K562 (cell line): ENCODE results near the gene EPS8. TPM values are rescaled to one million over a fixed set of nuclear protein-coding genes. Genes with fewer than 3 reads are reported as not detected.

Experiments
- ATAC-seq: fragments of 200-7000 bp; cut with Tn5 transposase; 3 replicates; pipeline ENCODE4 v1.9.1; 2020; ENCODE audit warnings: moderate library complexity
- BruUV-seq: library from RNA; stranded (reverse); fragments of 400-500 nt; replicated peaks from 2 replicates; lab custom pipeline; 2021; lab: Mats Ljungman, UMichigan
- CTCF ChIA-PET: fragments of 300-600 bp; formaldehyde crosslinking; extraction: SDS; loops from one replicate; lab custom pipeline; 2021; ENCODE audit warnings: low intra/inter-chr PET ratio; lab: Yijun Ruan, JAX
- POLR2A ChIA-PET: fragments of 300-600, 350-650 bp; sonication (Branson Sonifier 250); formaldehyde crosslinking; extraction: SDS; loops from one replicate; lab custom pipeline; 2021; ENCODE audit warnings: antibody characterized with exemption, inconsistent platforms; lab: Yijun Ruan, JAX
- DNase-seq, 4 experiments: peaks; one replicate each; pipeline versions ENCODE4 v3.0.0 to v3.0.0-alpha.2; 2011 to 2018; ENCODE audit warnings: low spot score in 3 of 4, mixed read lengths in 3 of 4; ENCODE audit errors: extremely low read depth in 1 of 4
- FAIRE-seq: peaks from 2 replicates; lab custom pipeline; 2011; peaks lifted over from hg19 to GRCh38; lab: Jason Lieb, UNC
- H2AFZ ChIP-seq: 2 replicates; pipeline ENCODE4 v1.6.0; 2011; ENCODE audit warnings: low read depth, low read length, control low read depth, inconsistent platforms
- H3K27ac ChIP-seq: fragments of 200-600 bp; 3 replicates; pipeline ENCODE4 v1.8.0; 2011; ENCODE audit warnings: low read depth, mild to moderate bottlenecking, control low read depth, inconsistent platforms, low read length, moderate library complexity, mixed read lengths; ENCODE audit errors: extremely low read depth
- H3K27me3 ChIP-seq, 2 experiments: fragments of 300-600 bp in 1 of 2; 2 replicates in 1 of 2; 3 replicates in 1 of 2; pipeline versions ENCODE4 v1.6.0 to v1.8.0; 2011; ENCODE audit warnings: inconsistent platforms in 2 of 2, low read length in 2 of 2, mild to moderate bottlenecking in 1 of 2, mixed read lengths in 1 of 2, moderate library complexity in 1 of 2; ENCODE audit not compliant: control insufficient read depth in 2 of 2, insufficient read depth in 2 of 2
- H3K36me3 ChIP-seq: fragments of 300-600 bp; 3 replicates; pipeline ENCODE4 v1.8.0; 2011; ENCODE audit warnings: mild to moderate bottlenecking, low read length, inconsistent platforms; ENCODE audit not compliant: control insufficient read depth, insufficient read depth
- H3K4me1 ChIP-seq, 2 experiments: fragments of 200-600 bp in 1 of 2; replicated peaks in 1 of 2; 2 replicates in 1 of 2; 3 replicates in 1 of 2; pipeline versions ENCODE4 v1.5.1 to v1.8.0; 2011; ENCODE audit warnings: inconsistent platforms in 2 of 2, low read length in 2 of 2, mild to moderate bottlenecking in 1 of 2, mixed read lengths in 1 of 2, moderate library complexity in 1 of 2; ENCODE audit not compliant: control insufficient read depth in 2 of 2, insufficient read depth in 2 of 2
- H3K4me2 ChIP-seq: 2 replicates; pipeline ENCODE4 v1.6.1; 2011; ENCODE audit warnings: low read length, control low read depth, inconsistent platforms, mixed read lengths; ENCODE audit not compliant: insufficient read depth
- H3K4me3 ChIP-seq: fragments of 200-600 bp; sonication (generic), shearing (Covaris generic); 2 replicates; pipeline ENCODE4 v1.5.1; 2016; ENCODE audit warnings: control low read depth, inconsistent platforms
- H3K79me2 ChIP-seq: fragments of 200-600 bp; 3 replicates; pipeline ENCODE4 v1.8.0; 2011; ENCODE audit warnings: low read length, inconsistent platforms; ENCODE audit not compliant: control insufficient read depth, insufficient read depth
- H3K9ac ChIP-seq, 2 experiments: 2 replicates each; pipeline versions ENCODE4 v1.6.0 to v1.6.1; 2011; ENCODE audit warnings: low read depth in 2 of 2, low read length in 2 of 2, control low read depth in 1 of 2, inconsistent platforms in 1 of 2, mild to moderate bottlenecking in 1 of 2, mixed read lengths in 1 of 2; ENCODE audit not compliant: insufficient read depth in 1 of 2
- H3K9me1 ChIP-seq: one replicate; pipeline ENCODE4 v1.6.0; 2011; ENCODE audit warnings: inconsistent platforms, mild to moderate bottlenecking, low read length, moderate library complexity; ENCODE audit not compliant: control insufficient read depth, insufficient read depth
- H3K9me3 ChIP-seq: replicated peaks from 2 replicates; pipeline ENCODE4 v1.5.1; 2011; ENCODE audit warnings: low read depth, low read length, inconsistent platforms; ENCODE audit not compliant: control insufficient read depth, insufficient read depth
- H4K20me1 ChIP-seq: replicated peaks from 2 replicates; pipeline ENCODE4 v1.6.1; 2011; ENCODE audit warnings: low read length, inconsistent platforms, mixed read lengths; ENCODE audit not compliant: control insufficient read depth, insufficient read depth
- BDP1 ChIP-seq: IDR thresholded peaks from 3 replicates; pipeline ENCODE4 v1.6.1; 2011; ENCODE audit not compliant: insufficient read length, insufficient read depth
- CHD2 ChIP-seq: IDR thresholded peaks from 2 replicates; pipeline ENCODE4 v1.6.1; 2011; ENCODE audit warnings: low read depth, low read length
- DMBX1 ChIP-seq: fragments of 250-450 bp; sonication (Bioruptor Pico); IDR thresholded peaks from 2 replicates; pipeline ENCODE4 v1.8.0; 2022; ENCODE audit warnings: inconsistent platforms, mild to moderate bottlenecking, moderate library complexity, borderline replicate concordance
- FOS ChIP-seq: IDR thresholded peaks from 3 replicates; pipeline ENCODE4 v1.6.1; 2011; ENCODE audit not compliant: insufficient read length; ENCODE audit errors: extremely low read depth
- FOXK1 ChIP-seq: sonication (generic); formaldehyde crosslinking; IDR thresholded peaks from 2 replicates; pipeline ENCODE4 v1.8.0; 2022; ENCODE audit warnings: missing genetic modification reagents, mild to moderate bottlenecking, borderline replicate concordance
- GMEB1 ChIP-seq: fragments of 250-450 bp; sonication (Bioruptor Pico); IDR thresholded peaks from 2 replicates; pipeline ENCODE4 v1.4.0; 2020; ENCODE audit warnings: mild to moderate bottlenecking
- GTF2A2 ChIP-seq: IDR thresholded peaks from 2 replicates; pipeline ENCODE4 v1.6.1; 2016; ENCODE audit warnings: mild to moderate bottlenecking, missing genetic modification characterization, missing compliant biosample characterization
- MTA1 ChIP-seq: fragments of 450-650 bp; IDR thresholded peaks from 2 replicates; pipeline ENCODE4 v1.6.1; 2017; ENCODE audit warnings: borderline replicate concordance
- NCOA1 ChIP-seq: fragments of 450-650 bp; IDR thresholded peaks from 2 replicates; pipeline ENCODE4 v1.6.1; 2016; ENCODE audit warnings: low read depth
- NR2C1 ChIP-seq, 2 experiments: fragments of 450-650 bp; IDR thresholded peaks; 2 replicates each; pipeline ENCODE4 v1.6.1; 2017; ENCODE audit warnings: mild to moderate bottlenecking in 2 of 2, antibody characterized with exemption in 1 of 2, inconsistent platforms in 1 of 2, missing compliant biosample characterization in 1 of 2, missing genetic modification characterization in 1 of 2
- TRIM28 ChIP-seq: fragments of 450-650 bp; IDR thresholded peaks from 2 replicates; pipeline ENCODE4 v1.6.1; 2017
- ZEB2 ChIP-seq: fragments of 450-650 bp; IDR thresholded peaks from 2 replicates; pipeline ENCODE4 v1.6.1; 2016
- ZFP91 ChIP-seq: sonication (generic); formaldehyde crosslinking; IDR thresholded peaks from 2 replicates; pipeline ENCODE4 v1.8.0; 2022; ENCODE audit warnings: mild to moderate bottlenecking, missing genetic modification reagents
- ZNF134 ChIP-seq: fragments of 250-450 bp; sonication (Bioruptor Pico); conservative IDR thresholded peaks from 2 replicates; pipeline ENCODE4 v1.4.0; 2020
- ZNF324 ChIP-seq: fragments of 250-450 bp; sonication (Bioruptor Pico); IDR thresholded peaks from 2 replicates; pipeline ENCODE4 v1.4.0; 2020; ENCODE audit warnings: mild to moderate bottlenecking
- ZNF57 ChIP-seq: fragments of 450-650 bp; formaldehyde crosslinking; IDR thresholded peaks from 2 replicates; pipeline ENCODE4 v1.4.0; 2020; ENCODE audit warnings: mild to moderate bottlenecking, moderate library complexity
- WGBS: fragments of 100-300 bp; shearing (Covaris generic); methylation state at CpG from one replicate; pipeline ENCODE4 v1.1.6; 2016; ENCODE audit warnings: low coverage, mixed read lengths; ENCODE audit not compliant: insufficient coverage; ENCODE audit errors: missing lambda C conversion rate; 5-methylcytosine and 5-hydroxymethylcytosine counted together
- in situ Hi-C: fragments of 300-500 bp; cut with MboI; formaldehyde crosslinking; loops from 4 replicates; pipeline ENCODE4 v1.15.0; 2018; ENCODE audit warnings: inconsistent platforms, mixed read lengths
- intact Hi-C: fragments of 100-400 bp; cut with micrococcal nuclease; formaldehyde crosslinking; loops from 2 replicates; pipeline ENCODE4 v1.14.2; 2022
- polyA plus RNA-seq, 8 experiments: library from polyadenylated mRNA; depleted of rRNA in 4 of 8; stranded (reverse) in 5 of 8; unstranded in 3 of 8; fragments of >200 nt; fragmentation: Nextera tagmentation in 2 of 8; fragmentation: Illumina TruSeq in 1 of 8; extraction: Ambion mirVana in 2 of 8; extraction: Trizol in 1 of 8; gene quantifications; 2 replicates each; pipeline versions ENCODE4 v1.2.1 to v1.2.3, GENCODE V29; 2011 to 2014; ENCODE audit warnings: inconsistent platforms in 1 of 8, missing spikeins in 1 of 8
- total RNA-seq, 7 experiments: library from RNA; depleted of rRNA in 6 of 7; stranded (reverse); fragments of >200 nt in 6 of 7; fragmentation: Illumina TruSeq in 2 of 7; extraction: Trizol in 2 of 7; gene quantifications; 2 replicates each; pipeline versions ENCODE4 v1.2.1 to v1.2.3, GENCODE V29; 2011 to 2021; ENCODE audit warnings: low replicate concordance in 1 of 7
- TF ChIP-seq, protein P1 (sequence below): fragments of 450-650 bp; formaldehyde crosslinking; IDR thresholded peaks from 2 replicates; pipeline ENCODE4 v1.4.0; 2022; ENCODE audit warnings: mild to moderate bottlenecking, moderate library complexity

The EPS8 gene
- total and polyA plus RNA-seq, 9 of the 15 experiments (the other 6 are each of a cell fraction or from before 2014, with no cell fraction given), result 0.10 to 1.9 (median 0.33) TPM

GRCh38 chr12:15625075-15625474, 164.1 kb downstream of the EPS8 start:
- POLR2A ChIA-PET, result no interaction called here
- no peak overlapping the region for H3K27ac ChIP-seq
- in situ Hi-C loops, result no loop called here
- H3K4me3 ChIP-seq, result no peak overlapping the region
- no peak for TF ChIP-seq ZNF134 (CRISPR knock-in tag)
- no peak for TF ChIP-seq GTF2A2 (tag)
- no peak for TF ChIP-seq ZFP91 (CRISPR knock-in tag)
- TF ChIP-seq DMBX1 (CRISPR knock-in tag), result no peak
- no peak for TF ChIP-seq BDP1
- TF ChIP-seq GMEB1, result no peak
- no peak for TF ChIP-seq CHD2
- TF ChIP-seq NCOA1, result no peak
- no peak for TF ChIP-seq FOXK1 (CRISPR knock-in tag)
- no peak for TF ChIP-seq MTA1
- TF ChIP-seq NR2C1 (IDR thresholded peaks at IDR 0.05), result no peak
- TF ChIP-seq NR2C1 (tag; IDR thresholded peaks at IDR 0.05), result no peak
- no peak for TF ChIP-seq ZNF324 (CRISPR knock-in tag)
- no peak for TF ChIP-seq ZNF57 (CRISPR knock-in tag)
- no peak for TF ChIP-seq TRIM28
- TF ChIP-seq, protein P1, sequence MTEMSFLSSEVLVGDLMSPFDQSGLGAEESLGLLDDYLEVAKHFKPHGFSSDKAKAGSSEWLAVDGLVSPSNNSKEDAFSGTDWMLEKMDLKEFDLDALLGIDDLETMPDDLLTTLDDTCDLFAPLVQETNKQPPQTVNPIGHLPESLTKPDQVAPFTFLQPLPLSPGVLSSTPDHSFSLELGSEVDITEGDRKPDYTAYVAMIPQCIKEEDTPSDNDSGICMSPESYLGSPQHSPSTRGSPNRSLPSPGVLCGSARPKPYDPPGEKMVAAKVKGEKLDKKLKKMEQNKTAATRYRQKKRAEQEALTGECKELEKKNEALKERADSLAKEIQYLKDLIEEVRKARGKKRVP, result no peak
- TF ChIP-seq FOS, result no peak
- TF ChIP-seq ZEB2, result no peak
- CTCF ChIA-PET, result no interaction called here
- H3K9me3 ChIP-seq, result no peaks in the 10 kb centered on the region
- no peak overlapping the region for H2AFZ ChIP-seq
- H4K20me1 ChIP-seq, result no peaks in the 10 kb centered on the region
- DNase-seq, result no peak
- H3K79me2 ChIP-seq, result no peaks in the 10 kb centered on the region
- no TSS peak for BruUV-seq
- no peaks in the 10 kb centered on the region for H3K27me3 ChIP-seq
- 0% methylated on average over 2 of the region's 2 CpGs for WGBS
- intact Hi-C loops, result no loop called here
- H3K9ac ChIP-seq, result no peak overlapping the region
- H3K36me3 ChIP-seq, result no peaks in the 10 kb centered on the region
- ATAC-seq, result no peak
- no peaks in the 10 kb centered on the region for H3K4me1 ChIP-seq
- no peak for FAIRE-seq
- no peaks in the 10 kb centered on the region for H3K9me1 ChIP-seq
- no peak overlapping the region for H3K4me2 ChIP-seq
